ENCODE measurements around the gene NOP14. TPM values are rescaled to one million over a fixed set of nuclear protein-coding genes. Genes with fewer than 3 reads are reported as not detected.
"Not testable (repeated sequence)": the region's sequence is repeated elsewhere in the genome, so short reads cannot be mapped to it uniquely, and the experiment has no call there.

NOP14 gene
- total RNA-seq, 2 donors from 2014 or later: 16.0 to 17.8 TPM

DNA sequence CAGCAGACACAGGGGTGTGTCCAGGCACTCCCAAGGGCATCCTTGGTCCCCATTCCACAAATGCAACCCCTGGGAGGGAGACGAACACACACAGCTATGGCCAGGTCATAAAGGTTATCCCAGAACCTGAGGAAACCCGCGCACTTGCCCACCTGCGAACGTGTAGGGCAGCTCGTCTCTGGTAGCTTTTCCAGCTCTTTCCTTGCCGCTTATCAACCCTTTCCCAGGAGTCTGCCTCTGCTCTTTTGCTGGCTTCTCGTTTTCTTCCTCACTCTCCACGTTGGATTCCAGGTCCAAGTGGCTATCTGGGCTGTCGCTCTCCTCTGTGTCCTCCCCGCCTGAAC is 13.5 kb downstream of the NOP14 start:
- Histone ChIP-seq H3K36me3 (peaks cover 23 to 31% of the 10 kb centered on the region in 2 donors), H3K9me3 (no peaks in the 10 kb centered on the region), H3K27ac (no peak overlapping the region), H3K4me1 (replicated peaks) (no peaks in the 10 kb centered on the region), H3K4me3 (no peak overlapping the region), H3K27me3 (replicated peaks; ENCODE audit: insufficient read depth) (no peaks in the 10 kb centered on the region)
- 96% methylated on average over 11 of the region's 11 CpGs for WGBS
- TF ChIP-seq POLR2A (IDR thresholded peaks at IDR 0.05): no peak
- TF ChIP-seq, protein P1, sequence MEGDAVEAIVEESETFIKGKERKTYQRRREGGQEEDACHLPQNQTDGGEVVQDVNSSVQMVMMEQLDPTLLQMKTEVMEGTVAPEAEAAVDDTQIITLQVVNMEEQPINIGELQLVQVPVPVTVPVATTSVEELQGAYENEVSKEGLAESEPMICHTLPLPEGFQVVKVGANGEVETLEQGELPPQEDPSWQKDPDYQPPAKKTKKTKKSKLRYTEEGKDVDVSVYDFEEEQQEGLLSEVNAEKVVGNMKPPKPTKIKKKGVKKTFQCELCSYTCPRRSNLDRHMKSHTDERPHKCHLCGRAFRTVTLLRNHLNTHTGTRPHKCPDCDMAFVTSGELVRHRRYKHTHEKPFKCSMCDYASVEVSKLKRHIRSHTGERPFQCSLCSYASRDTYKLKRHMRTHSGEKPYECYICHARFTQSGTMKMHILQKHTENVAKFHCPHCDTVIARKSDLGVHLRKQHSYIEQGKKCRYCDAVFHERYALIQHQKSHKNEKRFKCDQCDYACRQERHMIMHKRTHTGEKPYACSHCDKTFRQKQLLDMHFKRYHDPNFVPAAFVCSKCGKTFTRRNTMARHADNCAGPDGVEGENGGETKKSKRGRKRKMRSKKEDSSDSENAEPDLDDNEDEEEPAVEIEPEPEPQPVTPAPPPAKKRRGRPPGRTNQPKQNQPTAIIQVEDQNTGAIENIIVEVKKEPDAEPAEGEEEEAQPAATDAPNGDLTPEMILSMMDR (IDR thresholded peaks at IDR 0.05): no peak
- TF ChIP-seq POLR2AphosphoS5 (IDR thresholded peaks at IDR 0.05): no peak
- DNase-seq (ENCODE audit: low spot score): no peak
- intact Hi-C loops (cut with DNase I): no loop called here

DNA sequence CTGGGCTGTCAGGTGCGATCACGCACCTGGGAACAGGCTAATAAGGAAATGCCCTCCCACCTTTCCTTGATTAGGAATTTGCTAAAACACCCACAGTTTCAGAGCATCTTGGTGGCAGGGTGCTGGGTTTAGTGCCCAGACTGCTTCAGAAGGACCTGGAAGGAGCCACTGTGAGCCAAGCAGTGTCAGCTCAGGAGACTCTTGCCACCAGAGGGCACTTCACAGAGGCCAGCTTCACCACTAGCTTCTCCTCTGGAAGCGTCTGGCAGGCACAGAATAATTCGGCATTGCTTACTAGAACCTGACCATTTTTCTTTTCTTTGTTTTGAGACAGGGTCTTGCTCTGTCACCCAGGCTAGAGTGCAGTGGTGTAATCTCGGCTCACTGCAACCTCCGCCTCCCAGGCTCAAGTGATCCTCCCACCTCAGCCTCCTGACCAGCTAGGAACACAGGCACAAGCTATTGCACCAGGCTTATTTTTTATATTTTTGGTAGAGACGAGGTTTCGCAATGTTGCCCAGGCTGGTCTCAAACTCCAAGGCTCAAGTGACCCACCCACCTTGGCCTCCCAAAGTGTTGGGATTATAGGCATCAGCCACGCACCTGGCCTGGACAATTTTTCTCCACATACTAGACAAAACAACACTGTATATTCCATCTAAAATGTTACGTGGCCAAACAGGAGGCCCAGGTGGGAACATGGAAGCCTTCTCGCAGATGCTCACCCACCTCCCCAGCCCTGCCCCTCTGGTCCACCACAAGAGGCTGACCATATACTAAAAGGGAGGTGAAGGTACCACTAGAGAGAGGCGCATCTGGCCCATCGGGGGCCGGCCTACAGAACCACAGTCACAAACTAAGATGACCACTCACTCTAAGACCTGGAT is 14.1 kb downstream of the NOP14 start:
- Histone ChIP-seq H3K36me3 (peaks cover 25 to 31% of the 10 kb centered on the region in 2 donors), H3K27ac (no peak overlapping the region), H3K9me3 (no peaks in the 10 kb centered on the region), H3K27me3 (replicated peaks; ENCODE audit: insufficient read depth) (no peaks in the 10 kb centered on the region), H3K4me3 (no peak overlapping the region), H3K4me1 (replicated peaks) (no peaks in the 10 kb centered on the region)
- intact Hi-C loops (cut with DNase I): no loop called here
- 87% methylated on average over 14 of the region's 14 CpGs for WGBS
- DNase-seq (ENCODE audit: low spot score): no peak
- TF ChIP-seq, protein P1 (IDR thresholded peaks at IDR 0.05): peak in 3 of 4 experiments; percentile 28 to 52 (median 46)
- no peak for TF ChIP-seq POLR2AphosphoS5 (IDR thresholded peaks at IDR 0.05)

DNA sequence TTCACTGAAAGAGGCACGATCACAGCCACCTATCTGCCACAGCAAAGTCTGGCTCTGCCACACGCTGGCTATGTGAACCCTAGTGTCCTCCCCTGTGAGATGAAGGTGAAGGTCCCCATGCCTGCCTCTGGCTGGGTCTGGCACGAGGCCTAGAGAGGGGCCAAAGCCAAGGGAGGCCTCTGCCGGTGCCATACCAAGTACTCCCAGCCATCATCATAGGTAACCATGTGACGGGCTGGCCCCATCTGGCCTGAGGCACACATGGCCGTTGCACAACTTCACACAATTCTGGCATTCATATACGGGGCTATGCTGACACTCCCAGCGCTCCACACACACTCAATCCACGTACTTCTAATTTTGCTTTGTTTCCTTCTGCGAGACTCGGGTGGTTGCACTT is 15.3 kb downstream of the NOP14 start:
- Histone ChIP-seq H3K4me3 (no peak overlapping the region), H3K4me1 (replicated peaks) (no peaks in the 10 kb centered on the region), H3K27me3 (replicated peaks; ENCODE audit: insufficient read depth) (no peaks in the 10 kb centered on the region), H3K9me3 (no peaks in the 10 kb centered on the region), H3K27ac (no peak overlapping the region), H3K36me3 (peaks cover 25 to 31% of the 10 kb centered on the region in 2 donors)
- WGBS: 80% methylated on average over 11 of the region's 11 CpGs
- TF ChIP-seq POLR2A (IDR thresholded peaks at IDR 0.05): no peak
- TF ChIP-seq, protein P1 (IDR thresholded peaks at IDR 0.05): no peak
- TF ChIP-seq POLR2AphosphoS5 (IDR thresholded peaks at IDR 0.05): no peak
- intact Hi-C loops (cut with DNase I): no loop called here
- no peak for DNase-seq (ENCODE audit: low spot score)

DNA sequence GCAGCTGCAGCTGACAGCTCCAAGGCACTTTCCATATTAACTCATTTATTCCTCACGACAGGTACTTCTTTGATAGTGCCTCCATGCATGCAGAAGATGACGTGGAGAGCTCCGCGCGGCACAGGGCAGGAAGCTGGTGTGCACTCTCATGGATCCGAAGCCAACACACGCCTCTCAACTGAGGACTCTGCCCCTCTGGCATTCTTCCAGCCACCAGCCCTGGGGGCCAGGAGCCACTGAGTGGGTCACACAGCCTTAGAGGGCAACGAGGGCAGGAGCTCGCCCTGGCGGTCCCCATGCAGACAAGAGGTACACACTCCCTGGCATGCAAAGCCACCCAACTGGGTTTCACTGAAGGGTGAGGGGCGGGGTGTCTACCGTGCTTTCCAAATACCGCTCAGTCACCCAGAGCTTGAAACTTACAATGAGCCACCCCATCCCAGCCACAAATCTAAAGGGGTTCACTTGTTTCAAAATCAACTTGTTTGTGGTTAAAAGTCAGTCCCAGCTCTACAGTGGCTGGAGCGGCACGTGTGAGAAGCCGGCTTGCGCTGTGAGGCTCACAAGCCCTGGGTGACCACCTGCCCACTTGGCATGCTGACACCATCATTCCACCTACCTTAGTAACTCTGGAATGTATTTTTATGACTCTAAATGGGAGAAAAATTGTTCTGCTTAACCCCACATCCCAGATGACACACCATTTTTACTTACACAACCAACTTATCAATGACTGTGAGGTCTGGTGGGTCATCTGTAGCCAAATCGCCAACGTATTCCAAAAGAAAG is 16.2 kb downstream of the NOP14 start:
- Histone ChIP-seq H3K36me3 (peaks cover 23 to 38% of the 10 kb centered on the region in 2 donors), H3K4me1 (replicated peaks) (no peaks in the 10 kb centered on the region)

DNA sequence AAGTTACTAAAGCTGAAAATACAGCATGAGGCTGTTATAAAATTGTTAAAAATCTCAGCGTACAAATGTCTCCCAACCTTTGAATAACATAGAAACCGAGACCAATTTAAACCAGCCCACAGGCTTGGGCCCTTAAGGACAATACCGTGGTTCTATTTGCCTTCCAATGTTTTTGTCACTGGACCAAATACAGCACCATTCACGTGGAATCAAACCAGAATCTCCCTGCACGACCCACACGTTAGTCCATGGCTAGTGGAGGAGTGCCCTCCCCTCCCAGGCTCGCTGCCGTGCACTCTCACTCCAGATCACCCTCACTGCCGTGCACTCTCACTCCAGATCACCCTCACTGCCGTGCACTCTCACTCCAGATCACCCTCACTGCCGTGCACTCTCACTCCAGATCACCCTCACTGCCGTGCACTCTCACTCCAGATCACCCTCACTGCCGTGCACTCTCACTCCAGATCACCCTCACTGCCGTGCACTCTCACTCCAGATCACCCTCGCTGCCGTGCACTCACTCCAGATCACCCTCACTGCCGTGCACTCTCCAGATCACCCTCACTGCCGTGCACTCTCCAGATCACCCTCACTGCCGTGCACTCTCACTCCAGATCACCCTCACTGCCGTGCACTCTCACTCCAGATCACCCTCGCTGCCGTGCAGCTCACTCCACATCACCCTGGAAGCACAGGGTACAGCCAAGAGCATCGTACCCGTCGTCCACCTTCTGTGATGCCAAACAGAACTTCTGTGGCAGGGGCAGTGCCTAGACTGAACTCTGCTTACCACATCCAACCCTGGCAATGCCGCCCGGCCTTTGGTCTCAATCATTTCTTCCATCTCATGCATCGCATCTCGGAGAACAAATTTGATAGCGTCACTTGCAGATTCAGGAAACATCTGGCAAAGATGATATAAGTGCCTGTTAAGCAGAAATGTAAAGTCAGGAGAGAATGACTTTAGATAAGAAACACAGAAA is 17.3 kb downstream of the NOP14 start:
- intact Hi-C loops (cut with DNase I); DNase-seq (ENCODE audit: low spot score): not testable (repeated sequence)
- H3K36me3 ChIP-seq: peaks cover 17 to 42% of the 10 kb centered on the region in 2 donors

More for the DNA sequence above, 16.2 kb downstream of the NOP14 start:
- Histone ChIP-seq H3K9me3 (no peaks in the 10 kb centered on the region), H3K27ac (no peak overlapping the region), H3K27me3 (replicated peaks; ENCODE audit: insufficient read depth) (no peaks in the 10 kb centered on the region), H3K4me3 (no peak overlapping the region)
- DNase-seq (ENCODE audit: low spot score): no peak
- intact Hi-C loops (cut with DNase I): no loop called here
- WGBS: 90% methylated on average over 19 of the region's 19 CpGs
- TF ChIP-seq POLR2AphosphoS5 (IDR thresholded peaks at IDR 0.05) (no peak), POLR2A (IDR thresholded peaks at IDR 0.05) (no peak)
- TF ChIP-seq, protein P1 (IDR thresholded peaks at IDR 0.05): no peak

More for the DNA sequence above, 17.3 kb downstream of the NOP14 start:
- H3K4me1 ChIP-seq (replicated peaks); H3K27ac ChIP-seq; H3K4me3 ChIP-seq; H3K27me3 ChIP-seq (replicated peaks; ENCODE audit: insufficient read depth); H3K9me3 ChIP-seq: not testable (repeated sequence)
- 90% methylated on average over 28 of the region's 30 CpGs for WGBS
